ENCODE measurements around the gene BHLHE40. TPM values are rescaled to one million over a fixed set of nuclear protein-coding genes. Genes with fewer than 3 reads are reported as not detected.

BHLHE40 gene
- total RNA-seq, 2 donors from 2014 or later = 25.2 to 66.0 TPM

- intact Hi-C loops (cut with DNase I) = no loop called here
- no peak overlapping the region for H3K9ac ChIP-seq (ENCODE audit: low read depth in 2 of 2, low read length in 2 of 2)
- H3K27ac ChIP-seq = no peak overlapping the region
- TF ChIP-seq, protein P1, sequence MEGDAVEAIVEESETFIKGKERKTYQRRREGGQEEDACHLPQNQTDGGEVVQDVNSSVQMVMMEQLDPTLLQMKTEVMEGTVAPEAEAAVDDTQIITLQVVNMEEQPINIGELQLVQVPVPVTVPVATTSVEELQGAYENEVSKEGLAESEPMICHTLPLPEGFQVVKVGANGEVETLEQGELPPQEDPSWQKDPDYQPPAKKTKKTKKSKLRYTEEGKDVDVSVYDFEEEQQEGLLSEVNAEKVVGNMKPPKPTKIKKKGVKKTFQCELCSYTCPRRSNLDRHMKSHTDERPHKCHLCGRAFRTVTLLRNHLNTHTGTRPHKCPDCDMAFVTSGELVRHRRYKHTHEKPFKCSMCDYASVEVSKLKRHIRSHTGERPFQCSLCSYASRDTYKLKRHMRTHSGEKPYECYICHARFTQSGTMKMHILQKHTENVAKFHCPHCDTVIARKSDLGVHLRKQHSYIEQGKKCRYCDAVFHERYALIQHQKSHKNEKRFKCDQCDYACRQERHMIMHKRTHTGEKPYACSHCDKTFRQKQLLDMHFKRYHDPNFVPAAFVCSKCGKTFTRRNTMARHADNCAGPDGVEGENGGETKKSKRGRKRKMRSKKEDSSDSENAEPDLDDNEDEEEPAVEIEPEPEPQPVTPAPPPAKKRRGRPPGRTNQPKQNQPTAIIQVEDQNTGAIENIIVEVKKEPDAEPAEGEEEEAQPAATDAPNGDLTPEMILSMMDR (IDR thresholded peaks at IDR 0.05) = no peak
- H3K4me3 ChIP-seq = no peak overlapping the region
- DNase-seq = no peak
- H3K4me1 ChIP-seq = no peaks in the 10 kb centered on the region
- H3K27me3 ChIP-seq = no peaks in the 10 kb centered on the region
- H3K9me3 ChIP-seq = no peaks in the 10 kb centered on the region
- no peaks in the 10 kb centered on the region for H3K36me3 ChIP-seq
Observed at GRCh38 chr3:4938281-4938982, 40.8 kb upstream of the BHLHE40 start.

GRCh38 chr3:4939276-4939675 is 40.0 kb upstream of the BHLHE40 start:
- H3K9ac ChIP-seq (ENCODE audit: low read depth in 2 of 2, low read length in 2 of 2) = no peak overlapping the region
- H3K27ac ChIP-seq = no peak overlapping the region
- no peaks in the 10 kb centered on the region for H3K27me3 ChIP-seq
- H3K4me3 ChIP-seq = no peak overlapping the region
- H3K4me1 ChIP-seq = no peaks in the 10 kb centered on the region
- H3K36me3 ChIP-seq = no peaks in the 10 kb centered on the region
- TF ChIP-seq, protein P1 (IDR thresholded peaks at IDR 0.05) = no peak
- DNase-seq = no peak
- no peaks in the 10 kb centered on the region for H3K9me3 ChIP-seq
- intact Hi-C loops (cut with DNase I) = no loop called here

DNA sequence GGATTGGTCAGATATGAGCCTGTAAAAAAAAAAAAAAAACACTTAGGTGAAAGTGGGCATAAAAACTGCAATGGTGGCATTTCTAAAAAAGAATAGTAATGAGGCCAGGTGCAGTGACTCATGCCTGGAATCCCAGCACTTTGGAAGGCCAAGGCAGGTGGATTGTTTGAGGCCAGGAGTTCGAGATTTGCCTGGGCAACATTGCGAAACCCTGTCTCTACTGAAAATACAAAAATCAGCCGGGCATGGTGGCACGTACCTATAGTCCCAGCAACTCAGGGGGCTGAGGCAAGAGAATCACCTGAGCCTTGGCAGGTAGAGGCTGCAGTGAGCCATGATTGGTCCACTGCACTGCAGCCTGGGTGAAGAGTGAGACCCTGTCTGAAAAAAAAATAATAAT is 38.3 kb upstream of the BHLHE40 start:
- H3K36me3 ChIP-seq = no peaks in the 10 kb centered on the region
- H3K4me1 ChIP-seq = no peaks in the 10 kb centered on the region
- no peaks in the 10 kb centered on the region for H3K9me3 ChIP-seq
- intact Hi-C loops (cut with DNase I) = no loop called here
- H3K27ac ChIP-seq = no peak overlapping the region
- TF ChIP-seq, protein P1 (IDR thresholded peaks at IDR 0.05) = no peak
- no peak overlapping the region for H3K9ac ChIP-seq (ENCODE audit: low read depth in 2 of 2, low read length in 2 of 2)
- H3K27me3 ChIP-seq = no peaks in the 10 kb centered on the region
- H3K4me3 ChIP-seq = no peak overlapping the region
- no peak for DNase-seq

DNA sequence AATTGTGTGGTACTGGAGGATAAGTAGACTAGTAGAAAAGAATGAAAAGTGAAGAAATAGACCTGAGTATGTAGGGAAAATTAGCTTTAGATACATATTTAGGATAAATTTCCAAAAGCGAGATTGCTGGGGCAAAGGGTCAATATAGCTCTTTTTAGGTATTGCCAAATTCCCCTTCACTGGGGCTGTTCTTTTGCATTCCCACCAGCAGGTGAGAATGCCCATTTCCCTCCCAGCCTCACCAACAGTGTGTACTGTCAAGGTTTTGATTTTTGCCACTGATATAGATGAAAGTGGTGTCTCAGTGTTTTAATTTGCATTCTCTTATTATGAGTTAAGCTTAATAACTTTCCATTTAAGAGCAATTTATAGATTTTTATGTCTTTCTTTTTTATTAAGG is 35.7 kb upstream of the BHLHE40 start:
- Histone ChIP-seq H3K4me1 (no peaks in the 10 kb centered on the region), H3K9me3 (no peaks in the 10 kb centered on the region)

GRCh38 chr3:4945324-4945723 is 33.9 kb upstream of the BHLHE40 start:
- Histone ChIP-seq H3K36me3 (no peaks in the 10 kb centered on the region), H3K27ac (no peak overlapping the region), H3K9ac (ENCODE audit: low read depth in 2 of 2, low read length in 2 of 2) (no peak overlapping the region), H3K4me3 (no peak overlapping the region), H3K9me3 (no peaks in the 10 kb centered on the region), H3K4me1 (no peaks in the 10 kb centered on the region), H3K27me3 (no peaks in the 10 kb centered on the region)
- TF ChIP-seq, protein P1 (IDR thresholded peaks at IDR 0.05) = no peak
- intact Hi-C loops (cut with DNase I) = no loop called here
- DNase-seq = no peak

More for the DNA sequence above, 35.7 kb upstream of the BHLHE40 start:
- Histone ChIP-seq H3K27ac (no peak overlapping the region), H3K27me3 (no peaks in the 10 kb centered on the region), H3K9ac (ENCODE audit: low read depth in 2 of 2, low read length in 2 of 2) (no peak overlapping the region), H3K4me3 (no peak overlapping the region), H3K36me3 (no peaks in the 10 kb centered on the region)
- TF ChIP-seq, protein P1 (IDR thresholded peaks at IDR 0.05) = peak; percentile 10
- no peak for DNase-seq
- intact Hi-C loops (cut with DNase I) = no loop called here
